Heart left ventricle (tissue), 13 donors: ENCODE results near the gene SEC14L1.

Experiments
- POLR2A ChIP-seq, 2 donors: fragments of 450-650 bp; IDR thresholded peaks; one replicate each; pipeline ENCODE4 v1.6.1; 2017; ENCODE audit warnings: antibody characterized with exemption in 2 of 2, mild to moderate bottlenecking in 2 of 2, moderate library complexity in 2 of 2
- TF ChIP-seq, protein P1 (sequence below), 12 donors: fragments of 200-600 bp; sonication (generic) in 4 of 12; IDR thresholded peaks; one replicate each; pipeline versions ENCODE4 v1.5.0 to v1.8.0; 2018 to 2022; ENCODE audit warnings: antibody characterized with exemption in 12 of 12, mild to moderate bottlenecking in 5 of 12
- donor health status: ischemic (EF 13 %, LVEDD 7.1; RV severe dilation, severe dysfunction).
- donor health status: DM: no; HTN: yes; CAD: no.
- donor health status: DM: no; HTN: no; CAD: no.
- donor health status: ischemic (EF 25% LVEDD 6.9; RV normal size, moderate dysfunction).
- donor health status: ischemic (EF 25% LVEDD 5.7; RV mildly dilated, moderate dysfunction).
- donor health status: ischemic (EF 35%, LVEDD 5.7; RV mildly dilated, moderate dysfunction).
- donor health status: nonischemic (EF 11% LVEDD 7.7; RV severe dilation, severe dysfunction).
- donor health status: DM: yes; HTN: yes; CAD: no.
- donor health status: PGD.
- donor health status: ischemic (EF 29% LVEDD 5.4; RV normal size, mild dysfunction).
- donor health status: nonischemic (EF 23%, LVEDD 6.1; RV moderate dilation, normal function).

DNA sequence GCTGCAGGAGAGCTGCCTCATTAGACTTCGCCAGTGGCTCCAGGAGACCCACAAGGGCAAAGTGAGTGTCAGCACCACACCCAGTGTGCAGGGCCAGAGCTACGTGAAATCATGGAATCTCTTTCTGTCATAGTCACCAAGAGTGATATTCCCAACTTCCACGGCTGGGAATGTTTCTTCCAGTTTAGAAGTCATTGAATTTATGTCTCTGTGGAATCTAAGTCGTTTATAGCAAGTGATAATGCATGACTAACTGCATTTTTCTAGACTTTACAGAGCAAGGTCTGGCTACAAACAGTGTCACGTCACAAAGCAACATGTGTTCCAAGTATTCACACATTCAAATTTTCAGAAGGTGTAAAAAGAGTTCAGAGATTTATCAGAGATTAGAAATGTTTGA lies 55.5 kb downstream of the SEC14L1 start:
- TF ChIP-seq, protein P1, sequence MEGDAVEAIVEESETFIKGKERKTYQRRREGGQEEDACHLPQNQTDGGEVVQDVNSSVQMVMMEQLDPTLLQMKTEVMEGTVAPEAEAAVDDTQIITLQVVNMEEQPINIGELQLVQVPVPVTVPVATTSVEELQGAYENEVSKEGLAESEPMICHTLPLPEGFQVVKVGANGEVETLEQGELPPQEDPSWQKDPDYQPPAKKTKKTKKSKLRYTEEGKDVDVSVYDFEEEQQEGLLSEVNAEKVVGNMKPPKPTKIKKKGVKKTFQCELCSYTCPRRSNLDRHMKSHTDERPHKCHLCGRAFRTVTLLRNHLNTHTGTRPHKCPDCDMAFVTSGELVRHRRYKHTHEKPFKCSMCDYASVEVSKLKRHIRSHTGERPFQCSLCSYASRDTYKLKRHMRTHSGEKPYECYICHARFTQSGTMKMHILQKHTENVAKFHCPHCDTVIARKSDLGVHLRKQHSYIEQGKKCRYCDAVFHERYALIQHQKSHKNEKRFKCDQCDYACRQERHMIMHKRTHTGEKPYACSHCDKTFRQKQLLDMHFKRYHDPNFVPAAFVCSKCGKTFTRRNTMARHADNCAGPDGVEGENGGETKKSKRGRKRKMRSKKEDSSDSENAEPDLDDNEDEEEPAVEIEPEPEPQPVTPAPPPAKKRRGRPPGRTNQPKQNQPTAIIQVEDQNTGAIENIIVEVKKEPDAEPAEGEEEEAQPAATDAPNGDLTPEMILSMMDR (IDR thresholded peaks at IDR 0.05), result no peak
- no peak for TF ChIP-seq POLR2A (IDR thresholded peaks at IDR 0.05)
